HG03354 (cell line): ENCODE results near the gene E2F4.

ENCODE experiments used
- ATAC-seq: cut with Tn5 transposase; IDR thresholded peaks from one replicate; pipeline ENCODE4 v1.9.1; 2021; ENCODE audit warnings: mild to moderate bottlenecking; ENCODE audit not compliant: unreplicated experiment, poor library complexity, severe bottlenecking

E2F4 gene

DNA sequence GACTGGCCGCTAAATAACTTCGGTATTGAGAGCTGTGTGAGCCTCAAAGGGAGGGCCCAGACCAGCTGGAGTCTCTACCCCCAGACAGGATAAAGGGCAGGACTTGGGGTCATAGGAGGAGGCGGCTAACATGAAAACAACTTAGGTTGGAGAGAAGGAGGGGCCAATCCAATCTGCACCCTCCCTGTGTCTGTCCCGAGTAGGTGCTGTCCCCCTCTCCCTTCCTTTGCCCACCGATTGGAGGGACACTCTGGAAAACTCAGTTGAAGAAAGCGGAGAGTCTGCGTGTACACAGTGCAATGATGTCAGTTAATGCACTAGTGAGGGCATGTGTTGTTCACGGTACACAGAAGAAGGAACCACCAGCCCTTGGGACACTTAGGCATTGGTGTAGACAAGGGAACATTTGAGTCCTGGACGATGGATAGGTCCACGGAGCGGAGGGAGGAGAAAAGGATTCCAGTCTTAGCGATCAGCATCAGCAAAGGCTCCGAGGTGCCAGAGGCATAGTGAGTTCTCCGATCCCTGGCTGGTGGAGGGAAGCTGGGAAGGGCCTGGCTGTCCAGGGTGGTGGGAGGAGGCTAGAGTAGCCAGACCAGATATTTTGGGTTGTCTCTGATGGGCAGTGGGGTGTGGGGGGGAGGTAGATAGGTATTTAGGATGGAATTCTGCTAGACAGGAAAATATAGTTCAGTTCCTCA is 20.9 kb upstream of the E2F4 start:
- ATAC-seq = no peak

DNA sequence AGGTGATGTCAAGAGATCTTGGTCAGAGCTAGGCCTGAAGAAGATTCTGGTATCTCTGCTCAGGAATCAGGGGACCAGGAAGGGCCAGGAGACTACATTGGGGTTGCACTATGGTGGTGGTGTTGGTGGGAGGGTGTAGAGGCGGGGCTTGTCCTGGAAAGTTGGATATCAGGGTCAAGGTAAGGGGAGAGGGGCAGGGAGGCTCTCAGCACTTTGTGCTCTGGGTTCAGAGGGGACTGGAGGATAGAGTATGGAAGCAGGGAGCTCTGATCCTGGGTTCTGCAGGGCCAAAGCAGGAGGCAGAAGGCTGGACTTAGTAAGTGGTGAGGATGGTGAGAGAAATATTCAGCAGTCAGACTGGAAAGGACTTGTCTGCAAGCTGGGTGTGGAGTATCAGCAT is 18.6 kb upstream of the E2F4 start:
- no peak for ATAC-seq

DNA sequence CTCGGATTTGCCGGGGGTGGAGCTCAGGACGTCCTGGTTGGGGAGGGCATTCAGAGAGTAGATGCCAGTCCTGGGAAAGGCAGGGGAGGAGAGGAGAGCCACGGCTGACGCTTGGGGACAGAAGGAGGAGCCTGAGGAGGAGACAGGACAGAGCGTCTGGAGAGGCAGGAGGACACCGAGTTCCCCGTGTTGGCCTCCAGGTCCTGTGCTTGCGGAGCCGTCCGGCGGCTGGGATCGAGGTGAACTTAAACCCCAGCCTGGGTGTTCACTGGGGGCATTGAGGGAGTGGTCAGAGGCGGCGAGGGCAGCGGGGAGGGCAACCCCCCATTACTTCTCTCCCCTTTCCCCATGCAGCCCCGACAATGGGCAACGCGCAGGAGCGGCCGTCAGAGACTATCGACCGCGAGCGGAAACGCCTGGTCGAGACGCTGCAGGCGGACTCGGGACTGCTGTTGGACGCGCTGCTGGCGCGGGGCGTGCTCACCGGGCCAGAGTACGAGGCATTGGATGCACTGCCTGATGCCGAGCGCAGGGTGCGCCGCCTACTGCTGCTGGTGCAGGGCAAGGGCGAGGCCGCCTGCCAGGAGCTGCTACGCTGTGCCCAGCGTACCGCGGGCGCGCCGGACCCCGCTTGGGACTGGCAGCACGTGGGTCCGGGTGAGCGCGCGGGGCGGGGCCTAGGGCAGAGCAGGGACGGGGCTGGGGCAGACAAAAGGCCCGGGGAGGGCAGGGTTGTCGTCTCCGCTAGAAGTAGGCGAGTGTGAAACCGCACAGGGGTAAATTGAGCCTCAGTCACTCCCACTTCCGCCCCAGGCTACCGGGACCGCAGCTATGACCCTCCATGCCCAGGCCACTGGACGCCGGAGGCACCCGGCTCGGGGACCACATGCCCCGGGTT is 17.9 kb upstream of the E2F4 start:
- ATAC-seq = peak; percentile 43

DNA sequence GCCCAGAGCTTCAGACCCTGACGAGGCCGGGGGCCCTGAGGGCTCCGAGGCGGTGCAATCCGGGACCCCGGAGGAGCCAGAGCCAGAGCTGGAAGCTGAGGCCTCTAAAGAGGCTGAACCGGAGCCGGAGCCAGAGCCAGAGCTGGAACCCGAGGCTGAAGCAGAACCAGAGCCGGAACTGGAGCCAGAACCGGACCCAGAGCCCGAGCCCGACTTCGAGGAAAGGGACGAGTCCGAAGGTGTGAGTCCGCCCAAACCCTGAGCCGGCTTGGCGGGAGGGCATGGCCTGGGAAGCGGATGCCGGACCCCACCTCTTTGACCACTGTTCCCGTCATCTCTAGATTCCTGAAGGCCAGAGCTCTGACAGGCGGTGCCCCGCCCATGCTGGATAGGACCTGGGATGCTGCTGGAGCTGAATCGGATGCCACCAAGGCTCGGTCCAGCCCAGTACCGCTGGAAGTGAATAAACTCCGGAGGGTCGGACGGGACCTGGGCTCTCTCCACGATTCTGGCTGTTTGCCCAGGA is 17.2 kb upstream of the E2F4 start:
- no peak for ATAC-seq

DNA sequence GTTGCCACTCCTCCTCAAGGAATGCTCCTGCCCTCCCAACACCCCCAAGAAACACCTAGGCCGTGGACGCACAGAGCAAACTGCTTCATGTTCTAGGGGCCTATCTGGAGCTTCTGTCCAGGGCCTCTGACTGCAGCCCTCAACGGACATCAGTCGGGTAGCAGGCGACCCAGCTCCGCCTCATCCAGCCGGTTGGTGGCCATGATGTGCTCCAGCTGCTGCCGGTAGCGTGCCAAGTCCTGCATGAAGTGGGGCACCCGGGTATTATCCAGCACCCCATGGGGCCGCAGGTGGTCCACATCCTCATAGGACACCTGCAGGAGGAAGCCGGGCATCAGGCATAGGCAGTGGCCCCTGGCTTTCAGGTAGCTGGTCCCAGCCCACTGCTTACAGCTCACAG is 15.3 kb upstream of the E2F4 start:
- ATAC-seq = no peak

DNA sequence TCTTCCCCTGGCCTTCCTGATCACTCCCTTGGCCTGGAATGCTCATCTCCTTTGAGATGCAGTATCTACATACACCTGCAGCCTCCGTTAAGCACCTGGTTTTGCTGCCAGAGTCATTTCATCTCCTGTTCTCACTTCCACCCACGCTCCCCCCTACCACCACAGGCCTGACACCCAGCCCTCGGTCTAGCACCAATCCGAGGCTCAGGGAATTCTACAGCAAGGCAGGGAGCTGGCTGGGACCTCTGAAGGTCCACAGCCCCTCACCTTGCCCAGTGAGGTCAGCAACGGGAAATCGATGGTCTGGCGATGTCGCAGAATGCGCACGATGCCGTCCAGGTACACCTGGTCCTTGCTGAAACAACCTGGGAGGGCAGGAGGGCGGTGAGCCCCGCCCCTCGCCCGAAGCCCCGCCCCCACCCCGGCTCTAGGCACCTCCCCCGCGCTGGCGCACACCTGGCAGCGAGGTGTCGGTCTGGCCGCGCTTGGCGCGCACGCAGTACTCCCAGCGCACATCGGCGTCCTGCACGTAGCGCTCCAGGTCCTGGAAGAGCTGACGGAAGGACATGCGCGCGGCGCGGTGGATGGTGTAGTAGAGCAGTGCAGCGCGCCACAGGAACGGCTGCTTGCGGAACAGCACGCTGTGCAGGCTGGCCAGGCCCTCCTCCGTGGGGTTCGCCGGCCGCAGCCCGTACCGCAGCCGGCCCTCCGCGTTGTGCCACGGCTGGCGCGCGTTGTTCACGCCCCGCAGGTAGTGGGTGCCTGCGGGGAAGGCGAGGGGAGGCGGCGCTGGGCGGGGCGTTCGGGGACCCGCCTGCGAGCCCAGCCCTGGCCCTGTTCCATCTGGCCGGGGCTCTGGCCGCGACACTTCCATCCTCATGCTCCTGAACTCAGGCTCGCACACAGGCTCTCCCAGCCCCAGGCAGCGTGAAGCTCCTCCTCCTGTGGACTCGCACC is 13.9 kb upstream of the E2F4 start:
- no peak for ATAC-seq

DNA sequence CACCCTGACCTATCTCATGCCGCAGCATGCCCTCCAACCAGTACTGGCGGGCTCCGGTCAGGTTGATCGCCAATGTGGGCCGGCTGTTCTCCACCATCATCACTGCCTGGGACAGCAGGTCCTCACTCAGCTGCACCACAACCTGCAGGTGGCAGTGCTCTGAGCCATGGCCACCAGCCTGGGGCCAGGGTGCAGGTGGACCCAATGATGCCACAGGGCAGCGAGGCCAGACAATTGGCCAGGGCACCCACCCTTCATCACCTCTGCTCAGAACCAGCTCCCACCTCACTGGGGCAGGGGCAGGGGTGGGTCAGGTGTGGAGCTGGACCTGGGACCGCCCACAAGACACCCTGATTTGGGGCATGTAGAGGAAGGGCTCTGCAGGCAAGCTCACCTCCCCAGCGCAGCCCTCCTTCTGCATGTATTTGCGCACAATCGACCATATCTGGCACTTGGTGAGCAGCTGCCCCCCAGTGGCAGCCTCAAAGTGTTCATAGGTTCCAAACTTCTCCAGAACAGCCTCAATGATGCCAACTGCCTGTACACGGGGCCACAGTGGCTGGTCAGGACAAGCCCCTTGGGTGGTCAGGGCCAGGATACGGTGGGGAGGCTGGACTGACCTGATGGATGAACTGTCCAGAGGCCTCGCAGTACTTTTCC is 12.4 kb upstream of the E2F4 start:
- no peak for ATAC-seq

DNA sequence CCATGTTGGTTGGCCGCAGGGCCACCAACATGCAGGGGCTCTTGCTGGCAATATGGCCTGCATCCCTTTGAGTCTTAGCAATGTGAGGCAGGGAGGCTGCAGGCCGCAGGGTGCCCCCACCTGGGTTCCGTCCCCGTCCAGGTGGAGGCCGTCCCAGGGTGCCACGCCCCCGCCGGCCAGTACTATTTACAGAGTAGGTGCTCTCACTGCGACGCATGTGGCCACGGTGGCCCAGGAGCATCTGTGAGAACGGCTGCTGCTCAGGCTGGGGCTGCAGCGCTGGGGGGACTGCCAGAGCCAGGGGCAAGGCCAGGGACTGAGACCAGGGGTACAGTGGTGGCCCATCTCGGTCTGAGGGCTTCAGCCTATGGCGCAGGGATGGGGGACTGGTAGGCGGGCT is 11.8 kb upstream of the E2F4 start:
- no peak for ATAC-seq

DNA sequence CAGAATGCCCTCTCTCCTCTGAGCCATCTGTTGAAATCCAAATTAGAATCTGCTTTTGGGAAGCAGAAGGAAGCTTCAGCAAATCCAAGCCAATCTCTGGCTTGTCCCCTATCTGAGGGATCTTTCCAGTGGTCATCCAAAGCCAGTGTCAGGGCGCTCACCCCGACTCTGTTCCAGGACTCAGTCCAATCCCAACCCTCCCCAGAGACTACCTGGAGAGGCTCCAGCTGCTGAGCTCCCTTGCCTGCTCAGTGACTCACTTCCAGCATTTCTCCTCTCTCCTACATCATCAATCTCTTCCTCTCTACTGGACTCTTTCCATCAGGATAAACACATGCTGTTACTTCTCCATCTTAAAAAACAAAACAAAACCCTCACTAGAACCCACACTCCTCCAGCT is 10.6 kb upstream of the E2F4 start:
- ATAC-seq = no peak

DNA sequence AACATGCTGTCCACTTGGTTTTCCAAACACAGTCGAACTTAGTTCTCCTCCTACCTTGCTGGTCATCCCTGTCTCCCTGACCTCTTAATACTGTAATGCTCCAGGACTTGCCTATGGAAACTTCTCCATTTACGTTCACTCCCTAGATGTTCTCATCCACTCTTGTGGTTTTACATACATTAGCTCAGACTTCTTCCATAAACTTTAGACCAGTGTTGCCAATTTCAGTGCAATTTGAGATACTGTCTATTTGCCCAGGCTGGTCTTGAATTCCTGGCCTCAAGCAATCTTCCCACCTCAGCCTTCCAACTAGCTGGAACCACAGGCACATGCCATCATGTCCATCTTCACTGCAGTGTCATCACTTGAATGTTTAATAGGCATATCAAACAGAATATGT is 9.7 kb upstream of the E2F4 start:
- ATAC-seq = no peak

DNA sequence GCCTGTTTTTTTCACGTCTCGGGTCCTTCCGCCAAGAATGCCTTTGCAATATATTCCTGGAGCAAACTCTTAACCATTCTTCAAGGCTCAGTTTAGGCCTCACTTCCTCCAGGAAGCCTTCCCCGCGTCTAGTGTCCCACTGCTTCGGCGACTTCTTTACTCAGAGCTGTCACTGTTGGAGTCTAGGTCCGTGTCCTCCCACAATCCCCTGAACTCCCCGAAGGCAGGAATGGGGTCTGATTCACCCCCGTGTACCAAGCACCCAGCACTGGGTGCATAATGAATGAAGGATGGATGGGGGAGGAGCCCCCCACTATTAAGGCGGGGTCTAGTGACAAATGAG is 8.7 kb upstream of the E2F4 start:
- no peak for ATAC-seq

DNA sequence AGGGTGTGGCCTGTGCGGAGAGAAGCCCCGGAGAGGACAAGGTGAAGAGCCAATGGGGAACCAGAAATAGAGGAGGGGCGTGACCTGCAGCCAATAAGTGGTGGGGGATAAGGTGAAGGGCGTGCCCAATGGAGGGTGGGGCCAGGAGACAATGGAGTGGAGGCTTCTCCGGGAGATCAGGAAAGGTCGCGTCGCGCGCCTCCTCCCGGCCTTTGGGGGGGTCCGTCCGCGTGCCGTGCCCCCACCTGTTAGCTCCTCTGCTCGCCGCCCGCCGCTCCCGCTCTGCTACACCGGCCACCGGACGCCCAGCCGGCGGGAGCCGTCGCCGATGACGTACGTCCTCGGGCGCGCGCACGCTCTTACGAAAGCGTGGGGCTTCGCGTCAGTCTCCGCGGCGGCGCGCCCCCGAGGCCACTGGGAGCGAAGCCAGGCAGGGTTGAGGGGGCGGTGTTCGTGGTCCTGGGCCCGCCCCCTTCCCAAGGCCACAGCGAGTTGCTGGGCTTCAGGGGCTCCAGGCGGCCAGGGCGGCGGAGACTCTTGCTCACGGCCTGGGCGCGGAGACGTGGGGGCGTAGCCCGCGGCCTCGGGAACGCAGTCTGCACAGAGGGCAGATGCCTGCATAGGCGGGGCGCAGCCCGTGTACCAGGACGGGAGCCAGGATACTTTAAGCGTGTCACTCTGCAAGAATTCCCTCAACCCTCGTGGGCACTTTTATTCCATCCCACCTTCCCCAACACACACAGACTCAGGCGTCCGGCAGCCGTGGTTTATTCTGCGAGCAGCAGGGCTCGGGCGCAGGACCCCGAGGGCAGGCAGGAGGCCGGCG is 8.1 kb upstream of the E2F4 start, which contains the start of gene MATCAP1:
Gene MATCAP1 (minus strand): TSS at position 337 of the 826 bp plus-strand sequence. CDS start 3,353 bp downstream, outside the sequence.
- ATAC-seq = peak; percentile 94

DNA sequence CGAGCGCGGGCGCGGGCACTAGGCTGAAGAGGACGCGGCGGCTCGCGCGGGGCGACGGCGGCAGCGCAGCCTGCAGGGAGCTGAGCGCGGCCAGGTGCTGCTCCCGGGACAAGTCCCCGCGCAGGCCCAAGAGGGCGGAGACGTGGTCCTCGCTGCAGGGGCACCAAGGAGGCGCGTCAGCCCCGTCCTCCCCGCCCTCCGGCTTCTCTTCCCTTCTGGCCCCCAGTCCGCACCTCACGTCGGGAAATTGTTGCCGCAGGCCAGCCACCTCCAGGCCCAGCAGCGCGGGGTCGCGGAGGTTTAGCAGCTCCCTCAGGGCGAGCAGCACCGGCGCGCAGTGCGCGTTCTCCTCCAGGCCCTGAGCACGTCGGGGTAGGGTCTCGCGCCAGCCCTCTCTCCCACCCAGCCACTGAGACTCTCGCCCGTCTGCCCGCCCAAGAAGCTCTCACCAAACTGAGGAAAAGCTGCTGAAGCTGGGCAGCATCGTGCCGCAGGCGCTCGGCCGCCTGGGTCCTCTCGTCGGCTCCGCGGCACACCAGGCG is 7.4 kb upstream of the E2F4 start:
- no peak for ATAC-seq

DNA sequence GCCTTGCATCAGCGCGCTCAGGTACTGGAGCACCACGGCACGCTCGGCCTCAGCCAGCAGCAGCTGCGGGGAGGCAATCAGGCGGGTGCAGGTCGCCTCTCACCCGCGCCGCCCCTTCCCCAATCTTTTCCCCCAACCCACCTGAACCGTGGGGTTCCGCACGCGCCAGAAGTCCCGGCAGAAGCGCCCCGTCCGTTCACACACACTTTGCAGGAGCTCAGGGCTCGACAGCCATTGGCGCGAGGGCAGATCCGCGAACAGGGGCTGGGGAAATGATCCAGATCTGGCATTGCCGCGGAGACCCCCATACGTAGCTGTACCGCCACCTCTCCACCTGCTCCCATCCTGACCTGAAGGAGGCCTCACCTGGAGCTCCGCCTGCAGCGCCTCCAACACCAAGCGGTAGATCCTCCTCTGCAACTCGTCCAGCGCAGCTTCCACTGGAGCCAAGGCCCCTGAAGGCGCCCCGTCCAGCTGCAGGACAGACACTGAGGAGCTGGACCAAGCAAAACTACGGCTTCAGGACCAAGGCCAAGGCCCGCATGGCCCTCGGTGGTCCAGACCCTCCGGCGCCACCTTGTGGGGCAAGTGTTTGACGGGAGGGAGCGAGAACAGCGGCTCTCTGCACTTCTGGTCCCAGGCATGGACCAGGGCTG is 6.8 kb upstream of the E2F4 start:
- peak; percentile 27 for ATAC-seq

DNA sequence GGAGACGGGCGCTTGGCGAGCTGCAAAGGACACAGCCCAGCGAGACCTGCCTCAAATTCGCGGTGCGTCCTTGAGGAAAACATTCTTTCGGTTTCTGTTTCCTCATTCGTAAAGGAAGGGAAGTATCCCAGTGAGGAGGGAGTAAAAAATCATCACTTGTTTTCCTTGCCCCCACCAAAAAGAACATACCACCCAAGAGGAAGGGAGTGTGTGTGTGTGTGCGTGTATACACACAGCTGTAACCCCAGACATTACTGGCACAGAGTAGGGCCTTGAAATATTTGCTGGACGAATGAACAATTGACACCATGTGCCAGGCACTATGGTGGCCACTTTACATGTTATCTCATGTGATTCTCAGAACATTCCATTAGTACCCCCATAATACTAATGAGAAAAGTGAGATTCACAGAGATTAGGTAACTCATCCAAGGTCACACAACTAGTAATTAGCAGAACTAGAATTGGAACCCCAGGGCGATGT is 6.3 kb upstream of the E2F4 start:
- no peak for ATAC-seq

DNA sequence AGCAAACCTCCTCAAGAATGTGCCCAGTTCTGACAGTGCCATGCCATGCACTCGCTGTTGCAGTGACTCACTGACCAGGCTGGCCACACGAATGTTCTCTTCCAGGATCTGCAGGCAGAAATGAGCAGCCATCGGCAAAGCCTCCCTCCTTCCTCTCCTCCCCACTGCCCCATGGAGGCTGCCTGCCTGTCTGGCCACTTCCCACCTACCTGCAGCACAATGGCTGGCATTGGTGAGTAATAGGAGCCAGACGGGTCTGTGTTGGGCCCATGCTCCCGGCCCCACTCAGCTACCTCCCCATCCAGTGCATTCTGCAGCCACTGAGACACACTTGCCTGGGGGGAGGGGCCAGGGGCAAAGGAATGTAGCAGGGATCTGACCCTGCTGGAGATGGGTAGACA is 5.4 kb upstream of the E2F4 start:
- ATAC-seq = no peak

DNA sequence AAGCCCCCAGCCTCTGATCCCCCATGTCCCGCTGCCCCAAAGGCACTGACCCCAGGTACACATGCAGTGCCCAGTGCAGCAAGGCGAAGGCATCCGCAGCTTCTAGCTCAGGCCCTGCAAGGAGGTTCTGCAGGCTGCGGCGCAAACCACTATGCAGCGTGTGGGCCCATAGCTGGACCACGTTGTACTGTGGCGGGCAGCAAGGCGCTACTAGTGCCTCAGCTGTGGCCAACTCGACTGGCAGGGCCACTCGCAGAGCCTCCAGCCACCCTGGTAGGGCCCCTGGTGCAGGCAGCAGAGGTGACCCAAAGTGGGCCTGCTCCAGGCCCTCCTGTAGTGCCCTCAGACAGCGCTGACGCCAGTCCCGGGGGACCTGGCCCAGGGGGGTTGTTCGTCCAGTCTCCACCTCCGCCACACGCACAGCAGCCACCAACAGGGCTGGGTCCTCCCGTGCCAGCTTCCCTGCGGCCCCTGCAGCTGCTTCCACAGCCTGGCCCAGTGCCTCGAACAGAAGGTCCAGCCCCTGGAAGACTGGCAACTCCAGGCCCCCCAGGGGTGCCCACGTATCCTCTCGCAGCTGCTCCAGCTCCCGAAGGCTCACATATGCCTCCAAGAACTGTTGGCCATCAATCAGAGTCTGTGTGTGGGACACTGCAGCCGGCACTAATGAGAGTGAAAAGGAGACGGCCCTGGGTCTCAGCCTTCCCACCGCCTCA is 4.6 kb upstream of the E2F4 start:
- ATAC-seq = no peak
